Tibial nerve (tissue), 4 donors: ENCODE measurements around the gene TMEM132A. TPM values are rescaled to one million over a fixed set of nuclear protein-coding genes. Genes with fewer than 3 reads are reported as not detected.

Experiments used
- DNase-seq, 2 donors: peaks; one replicate each; pipeline ENCODE4 v3.0.0-alpha.2; 2019; ENCODE audit warnings: low spot score in 2 of 2
- H3K27ac ChIP-seq, 4 donors: fragments of 200-600 bp; sonication (generic) in 3 of 4; one replicate each; pipeline ENCODE4 v1.5.1; 2017 to 2019; ENCODE audit warnings: mild to moderate bottlenecking in 1 of 4
- H3K27me3 ChIP-seq, 2 donors: fragments of 200-600 bp; sonication (generic) in 1 of 2; one replicate each; pipeline versions ENCODE4 v1.5.1 to v1.6.0; 2017 to 2019
- H3K36me3 ChIP-seq, 3 donors: fragments of 200-600 bp; sonication (generic); one replicate each; pipeline ENCODE4 v1.5.1; 2018 to 2019
- H3K4me1 ChIP-seq, 4 donors: fragments of 200-600 bp; sonication (generic) in 3 of 4; one replicate each; pipeline ENCODE4 v1.5.1; 2017 to 2019
- H3K4me3 ChIP-seq, 4 donors: fragments of 200-600 bp; sonication (generic) in 3 of 4; one replicate each; pipeline ENCODE4 v1.5.1; 2017 to 2019; ENCODE audit warnings: mild to moderate bottlenecking in 1 of 4, moderate library complexity in 1 of 4
- H3K9me3 ChIP-seq, 4 donors: fragments of 200-600 bp; sonication (generic) in 3 of 4; one replicate each; pipeline ENCODE4 v1.5.1; 2017 to 2019
- CTCF ChIP-seq, 5 experiments: fragments of 200-600 bp in 3 of 5; fragments of 450-650 bp in 2 of 5; sonication (generic) in 3 of 5; IDR thresholded peaks; one replicate each; pipeline ENCODE4 v1.5.1; 2016 to 2019; ENCODE audit warnings: antibody characterized with exemption in 5 of 5, mild to moderate bottlenecking in 3 of 5, moderate library complexity in 2 of 5
- EP300 ChIP-seq, 2 donors: sonication (generic); formaldehyde crosslinking; IDR thresholded peaks; one replicate each; pipeline ENCODE4 v1.6.1; 2017; ENCODE audit warnings: antibody characterized with exemption in 2 of 2, mild to moderate bottlenecking in 1 of 2
- POLR2A ChIP-seq, 2 donors: fragments of 450-650 bp; IDR thresholded peaks; one replicate each; pipeline ENCODE4 v1.6.1; 2017; ENCODE audit warnings: antibody characterized with exemption in 2 of 2, mild to moderate bottlenecking in 2 of 2, moderate library complexity in 2 of 2
- WGBS, 2 donors: methylation state at CpG; one replicate each; pipeline ENCODE4 v1.1.5; 2018; 5-methylcytosine and 5-hydroxymethylcytosine counted together
- total RNA-seq, 4 donors: library from RNA; depleted of rRNA; stranded (reverse); fragments of >200 nt; gene quantifications; one replicate each; pipeline ENCODE4 v1.1.0, GENCODE V29; 2016

TMEM132A gene
- total RNA-seq, 4 donors from 2014 or later: 15.9 to 41.9 (median 26.6) TPM

GRCh38 chr11:60935676-60936442 lies 11.6 kb downstream of the TMEM132A start:
- DNase-seq: no peak
- no peak for TF ChIP-seq CTCF (IDR thresholded peaks at IDR 0.05)
- TF ChIP-seq POLR2A (IDR thresholded peaks at IDR 0.05): no peak
- TF ChIP-seq EP300 (IDR thresholded peaks at IDR 0.05): no peak
- H3K4me1 ChIP-seq: peaks cover 0 to 15% (median 0%) of the 10 kb centered on the region in 4 donors
- H3K27me3 ChIP-seq: no peaks in the 10 kb centered on the region
- H3K36me3 ChIP-seq: peaks cover 0 to 63% (median 6%) of the 10 kb centered on the region in 3 donors
- peak overlapping the region in 1 of 4 donors; percentile 33 for H3K27ac ChIP-seq
- no peaks in the 10 kb centered on the region for H3K9me3 ChIP-seq
- 80 to 83% methylated on average over 20 to 27 of the region's 27 CpGs for WGBS, 2 donors
- no peak overlapping the region for H3K4me3 ChIP-seq

GRCh38 chr11:60936467-60937143 lies 12.3 kb downstream of the TMEM132A start:
- Histone ChIP-seq H3K27ac (peak overlapping the region in 1 of 4 donors; percentile 25), H3K4me1 (peaks cover 0 to 15% (median 0%) of the 10 kb centered on the region in 4 donors), H3K36me3 (peaks cover 0 to 63% (median 6%) of the 10 kb centered on the region in 3 donors), H3K9me3 (no peaks in the 10 kb centered on the region), H3K27me3 (no peaks in the 10 kb centered on the region), H3K4me3 (no peak overlapping the region)
- no peak for TF ChIP-seq POLR2A (IDR thresholded peaks at IDR 0.05)
- TF ChIP-seq CTCF (IDR thresholded peaks at IDR 0.05): no peak
- no peak for TF ChIP-seq EP300 (IDR thresholded peaks at IDR 0.05)
- no peak for DNase-seq
- 79 to 81% methylated on average over 7 to 14 of the region's 18 CpGs for WGBS, 2 donors

- peak overlapping the region in 1 of 4 donors; percentile 25 for H3K27ac ChIP-seq
- no peak for DNase-seq
- no peak for TF ChIP-seq EP300 (IDR thresholded peaks at IDR 0.05)
- no peak for TF ChIP-seq POLR2A (IDR thresholded peaks at IDR 0.05)
- TF ChIP-seq CTCF (IDR thresholded peaks at IDR 0.05): no peak
Observed at GRCh38 chr11:60937144-60937527, 12.9 kb downstream of the TMEM132A start.

DNA sequence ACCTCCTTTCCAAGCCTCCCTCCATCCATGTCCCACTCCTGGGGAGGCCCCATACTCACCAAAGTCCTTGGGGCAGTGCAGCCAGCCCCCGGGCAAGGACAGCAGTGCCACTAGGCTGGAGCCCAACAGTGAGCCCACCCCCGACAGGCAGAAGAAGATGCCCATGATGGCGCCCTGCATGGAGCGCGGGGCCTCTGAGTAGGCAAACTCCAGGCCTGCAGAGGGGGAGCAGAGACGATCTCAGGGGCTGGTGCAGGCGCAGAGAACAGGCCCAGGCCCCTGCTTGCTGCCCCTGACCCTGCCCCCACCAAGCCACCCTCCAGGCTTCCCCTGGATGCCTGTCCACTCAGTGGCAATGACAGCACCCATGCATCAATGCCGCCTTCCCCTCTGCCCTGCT lies 13.6 kb downstream of the TMEM132A start:
- no peak overlapping the region for H3K27ac ChIP-seq
- TF ChIP-seq CTCF (IDR thresholded peaks at IDR 0.05): no peak
- no peak for TF ChIP-seq POLR2A (IDR thresholded peaks at IDR 0.05)
- TF ChIP-seq EP300 (IDR thresholded peaks at IDR 0.05): no peak
- H3K4me1 ChIP-seq: peaks cover 0 to 20% (median 0%) of the 10 kb centered on the region in 4 donors
- H3K9me3 ChIP-seq: no peaks in the 10 kb centered on the region
- 86% methylated on average over 2 to 5 of the region's 8 CpGs for WGBS, 2 donors
- H3K36me3 ChIP-seq: peaks cover 0 to 71% (median 6%) of the 10 kb centered on the region in 3 donors
- no peaks in the 10 kb centered on the region for H3K27me3 ChIP-seq
- DNase-seq: no peak
- H3K4me3 ChIP-seq: no peak overlapping the region

More at GRCh38 chr11:60937144-60937527, 12.9 kb downstream of the TMEM132A start:
- Histone ChIP-seq H3K36me3 (peaks cover 0 to 64% (median 6%) of the 10 kb centered on the region in 3 donors), H3K4me1 (peaks cover 0 to 17% (median 0%) of the 10 kb centered on the region in 4 donors), H3K4me3 (no peak overlapping the region), H3K27me3 (no peaks in the 10 kb centered on the region), H3K9me3 (no peaks in the 10 kb centered on the region)
- 44 to 47% methylated on average over 12 of the region's 12 CpGs for WGBS, 2 donors

- Histone ChIP-seq H3K27me3 (no peaks in the 10 kb centered on the region), H3K9me3 (no peaks in the 10 kb centered on the region), H3K4me1 (peaks cover 0 to 20% (median 0%) of the 10 kb centered on the region in 4 donors), H3K27ac (no peak overlapping the region), H3K4me3 (no peak overlapping the region), H3K36me3 (peaks cover 0 to 78% (median 6%) of the 10 kb centered on the region in 3 donors)
- TF ChIP-seq CTCF (IDR thresholded peaks at IDR 0.05): no peak
- no peak for TF ChIP-seq EP300 (IDR thresholded peaks at IDR 0.05)
- no peak for TF ChIP-seq POLR2A (IDR thresholded peaks at IDR 0.05)
- 75 to 81% methylated on average over 9 of the region's 9 CpGs for WGBS, 2 donors
- DNase-seq: no peak
Observed at GRCh38 chr11:60938500-60938899, 14.2 kb downstream of the TMEM132A start.
